ENCODE data around the gene AACS. TPM values are rescaled to one million over a fixed set of nuclear protein-coding genes. Genes with fewer than 3 reads are reported as not detected.

Gene AACS
- total and polyA plus RNA-seq, 2 of the 4 experiments (the other 2 are of a cell fraction) = 22.0 to 24.9 TPM

DNA sequence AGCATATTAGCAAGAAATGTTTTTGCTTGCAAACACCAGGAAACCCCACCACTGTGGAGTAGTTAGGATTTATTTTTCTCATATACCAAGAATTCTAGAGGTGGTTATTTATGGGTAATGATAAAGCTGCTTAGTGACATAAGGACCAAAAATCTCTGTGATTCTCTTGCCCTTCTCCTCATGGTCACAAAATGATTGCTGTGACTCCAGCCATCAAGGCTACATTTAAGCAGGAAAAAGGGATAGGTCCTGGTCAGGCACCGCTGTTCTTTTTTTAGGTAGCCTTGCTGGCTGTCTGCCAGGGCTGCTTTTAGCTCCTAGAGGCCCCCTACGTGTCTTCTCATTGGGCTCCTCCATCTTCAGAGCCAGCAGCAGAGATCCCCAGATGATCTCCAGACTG lies 104.2 kb downstream of the AACS start:
- ATAC-seq (ENCODE audit: low read depth) (no peak), DNase-seq (no peak)
- Histone ChIP-seq H4K91ac (ENCODE audit: insufficient read depth, low read depth, low read length) (no peak overlapping the region), H4K8ac (ENCODE audit: low read depth in 2 of 2, low read length in 2 of 2) (no peak overlapping the region), H3K18ac (ENCODE audit: low read depth, low read length) (no peak overlapping the region), H2BK120ac (ENCODE audit: low read depth, low read length) (no peak overlapping the region), H2AK5ac (ENCODE audit: low read depth, low read length) (no peak overlapping the region), H3K27me3 (ENCODE audit: control insufficient read depth, insufficient read depth, low read length) (no peaks in the 10 kb centered on the region), H3K4ac (ENCODE audit: low read depth, low read length) (no peak overlapping the region), H3K4me2 (ENCODE audit: low read depth, low read length) (no peak overlapping the region), H2BK20ac (ENCODE audit: low read depth, low read length) (no peak overlapping the region), H2AK9ac (replicated peaks; ENCODE audit: low read depth, low read length, poor library complexity) (no peak overlapping the region), H3K27ac (ENCODE audit: insufficient read depth, low read length) (no peak overlapping the region), H3K14ac (replicated peaks; ENCODE audit: low read depth, low read length) (no peak overlapping the region), H3K79me1 (ENCODE audit: low read depth in 1 of 2, low read length in 2 of 2) (no peaks in the 10 kb centered on the region), H3K36me3 (ENCODE audit: control insufficient read depth, insufficient read depth, low read length) (no peaks in the 10 kb centered on the region), H2BK5ac (ENCODE audit: low read depth, low read length, poor library complexity, severe bottlenecking) (no peak overlapping the region), H2BK15ac (ENCODE audit: low read depth, low read length) (no peak overlapping the region), H4K5ac (ENCODE audit: low read depth, low read length) (no peak overlapping the region), H3K9me3 (ENCODE audit: control insufficient read depth, insufficient read depth, low read length) (no peaks in the 10 kb centered on the region), H3K4me3 (ENCODE audit: insufficient read depth, low read depth, low read length) (no peak overlapping the region), H2AFZ (replicated peaks; ENCODE audit: low read length, poor library complexity) (no peak overlapping the region), H3K9ac (ENCODE audit: low read depth, low read length) (no peak overlapping the region), H3K9me1 (ENCODE audit: insufficient read depth, low read length) (no peaks in the 10 kb centered on the region), H3K4me1 (ENCODE audit: control insufficient read depth, insufficient read depth, low read length) (no peaks in the 10 kb centered on the region), H3K23ac (ENCODE audit: low read depth, low read length) (no peak overlapping the region), H4K20me1 (ENCODE audit: insufficient read depth, low read length) (no peaks in the 10 kb centered on the region; the same call in 1 of the 2 replicates), H3K56ac (ENCODE audit: extremely low read depth, insufficient read depth, low read length) (no peak overlapping the region)
- TF ChIP-seq FOS (IDR thresholded peaks at IDR 0.05; ENCODE audit: low read depth, low read length) (no peak), RFX5 (IDR thresholded peaks at IDR 0.05; ENCODE audit: low read depth, low read length) (no peak), USF2 (IDR thresholded peaks at IDR 0.05; ENCODE audit: low read depth, low read length) (no peak), CEBPB (IDR thresholded peaks at IDR 0.05; ENCODE audit: low read depth, low read length) (no peak), NFE2L2 (IDR thresholded peaks at IDR 0.05; ENCODE audit: low read depth, low read length) (no peak), ELK1 (IDR thresholded peaks at IDR 0.05; ENCODE audit: borderline replicate concordance, low read depth, low read length) (no peak), SMC3 (IDR thresholded peaks at IDR 0.05; ENCODE audit: low read depth, low read length) (no peak), MAFK (IDR thresholded peaks at IDR 0.05; ENCODE audit: low read depth, low read length) (no peak), POLR2A (IDR thresholded peaks at IDR 0.05; ENCODE audit: low read depth, low read length) (no peak), BHLHE40 (IDR thresholded peaks at IDR 0.05; ENCODE audit: low read depth, low read length) (no peak), RAD21 (IDR thresholded peaks at IDR 0.05; ENCODE audit: low read length) (no peak), CHD1 (IDR thresholded peaks at IDR 0.05; ENCODE audit: low read depth, low read length) (no peak), RCOR1 (IDR thresholded peaks at IDR 0.05; ENCODE audit: insufficient replicate concordance, low read length) (no peak), MXI1 (IDR thresholded peaks at IDR 0.05; ENCODE audit: borderline replicate concordance, low read depth, low read length) (no peak), MAZ (IDR thresholded peaks at IDR 0.05; ENCODE audit: borderline replicate concordance, low read depth, low read length) (no peak)
- TF ChIP-seq, protein P1, sequence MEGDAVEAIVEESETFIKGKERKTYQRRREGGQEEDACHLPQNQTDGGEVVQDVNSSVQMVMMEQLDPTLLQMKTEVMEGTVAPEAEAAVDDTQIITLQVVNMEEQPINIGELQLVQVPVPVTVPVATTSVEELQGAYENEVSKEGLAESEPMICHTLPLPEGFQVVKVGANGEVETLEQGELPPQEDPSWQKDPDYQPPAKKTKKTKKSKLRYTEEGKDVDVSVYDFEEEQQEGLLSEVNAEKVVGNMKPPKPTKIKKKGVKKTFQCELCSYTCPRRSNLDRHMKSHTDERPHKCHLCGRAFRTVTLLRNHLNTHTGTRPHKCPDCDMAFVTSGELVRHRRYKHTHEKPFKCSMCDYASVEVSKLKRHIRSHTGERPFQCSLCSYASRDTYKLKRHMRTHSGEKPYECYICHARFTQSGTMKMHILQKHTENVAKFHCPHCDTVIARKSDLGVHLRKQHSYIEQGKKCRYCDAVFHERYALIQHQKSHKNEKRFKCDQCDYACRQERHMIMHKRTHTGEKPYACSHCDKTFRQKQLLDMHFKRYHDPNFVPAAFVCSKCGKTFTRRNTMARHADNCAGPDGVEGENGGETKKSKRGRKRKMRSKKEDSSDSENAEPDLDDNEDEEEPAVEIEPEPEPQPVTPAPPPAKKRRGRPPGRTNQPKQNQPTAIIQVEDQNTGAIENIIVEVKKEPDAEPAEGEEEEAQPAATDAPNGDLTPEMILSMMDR (conservative IDR thresholded peaks at IDR 0.05; ENCODE audit: low read depth, low read length) = no peak
- BruUV-seq (replicated peaks) = no TSS peak
- POLR2A ChIA-PET (ENCODE audit: unreplicated experiment) = no interaction called here
- in situ Hi-C loops (cut with MboI; ENCODE audit: low sequenced_read_pairs) (no loop called here), dilution Hi-C loops (cut with HindIII; ENCODE audit: low sequenced_read_pairs, unreplicated experiment) (no loop called here), intact Hi-C loops (cut with micrococcal nuclease) (no loop called here)
- CTCF ChIA-PET = no interaction called here
- 33% methylated on average over 1 of the region's 2 CpGs; no CpG with 5 or more reads in 1 of the 2 experiments for WGBS, 2 experiments (ENCODE audit: extremely low coverage in 2 of 2, insufficient read length in 1 of 2)
